GM19043 (cell line): ENCODE measurements around the gene PNPLA2.

Experiments used
- ATAC-seq: cut with Tn5 transposase; IDR thresholded peaks from one replicate; pipeline ENCODE4 v1.9.1; 2021; ENCODE audit warnings: low read depth; ENCODE audit not compliant: unreplicated experiment

Gene PNPLA2

GRCh38 chr11:782264-783174, 36.2 kb upstream of the PNPLA2 start:
- ATAC-seq, result no peak

GRCh38 chr11:783581-784015, 35.1 kb upstream of the PNPLA2 start:
- no peak for ATAC-seq

DNA sequence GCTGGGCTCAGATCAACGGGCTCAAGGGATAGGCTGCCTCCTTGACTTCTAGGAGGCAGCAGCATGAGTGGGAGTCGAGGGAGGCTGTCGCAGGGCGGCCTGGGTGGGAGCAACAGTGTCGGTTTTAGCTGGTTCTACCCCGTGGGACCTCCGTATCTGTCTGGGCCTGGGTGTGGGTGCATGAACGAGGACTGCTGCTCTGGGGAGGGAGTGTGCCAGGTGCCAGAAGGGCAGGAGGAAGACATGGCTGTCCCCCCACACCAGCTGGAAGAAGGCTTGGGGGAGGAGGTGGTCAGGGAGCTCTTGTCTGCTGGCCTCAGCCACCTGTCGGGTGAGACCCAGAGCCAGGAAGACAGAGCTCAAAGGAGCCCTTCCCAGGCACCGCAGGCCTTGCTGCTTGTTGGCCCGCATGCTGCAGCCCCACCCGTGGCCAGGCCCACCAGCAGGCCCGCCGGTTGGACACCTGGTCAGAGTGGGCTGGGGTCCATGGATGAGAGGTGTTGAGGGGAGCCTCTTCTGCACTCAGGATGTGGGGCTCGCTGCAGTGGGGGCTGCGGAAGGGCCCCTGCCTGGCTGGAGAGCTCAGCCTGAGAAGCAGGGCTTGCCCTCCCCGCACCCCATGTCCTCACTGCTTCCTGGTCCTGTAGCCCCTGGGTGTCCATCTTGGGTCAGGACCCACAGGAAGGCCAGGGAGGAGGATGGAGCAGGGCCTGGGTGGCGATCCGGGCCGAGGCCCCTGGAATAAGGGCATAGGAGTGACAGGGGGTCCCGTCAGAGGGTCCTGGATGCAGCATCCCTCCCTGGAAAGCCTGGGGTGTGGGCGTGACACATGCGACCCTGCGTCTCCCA, 32.3 kb upstream of the PNPLA2 start:
- ATAC-seq, result no peak

- no peak for ATAC-seq
These were observed 31.5 kb upstream of the PNPLA2 start for GRCh38 chr11:787084-787675.

GRCh38 chr11:788009-788640, 30.6 kb upstream of the PNPLA2 start:
- ATAC-seq, result no peak

DNA sequence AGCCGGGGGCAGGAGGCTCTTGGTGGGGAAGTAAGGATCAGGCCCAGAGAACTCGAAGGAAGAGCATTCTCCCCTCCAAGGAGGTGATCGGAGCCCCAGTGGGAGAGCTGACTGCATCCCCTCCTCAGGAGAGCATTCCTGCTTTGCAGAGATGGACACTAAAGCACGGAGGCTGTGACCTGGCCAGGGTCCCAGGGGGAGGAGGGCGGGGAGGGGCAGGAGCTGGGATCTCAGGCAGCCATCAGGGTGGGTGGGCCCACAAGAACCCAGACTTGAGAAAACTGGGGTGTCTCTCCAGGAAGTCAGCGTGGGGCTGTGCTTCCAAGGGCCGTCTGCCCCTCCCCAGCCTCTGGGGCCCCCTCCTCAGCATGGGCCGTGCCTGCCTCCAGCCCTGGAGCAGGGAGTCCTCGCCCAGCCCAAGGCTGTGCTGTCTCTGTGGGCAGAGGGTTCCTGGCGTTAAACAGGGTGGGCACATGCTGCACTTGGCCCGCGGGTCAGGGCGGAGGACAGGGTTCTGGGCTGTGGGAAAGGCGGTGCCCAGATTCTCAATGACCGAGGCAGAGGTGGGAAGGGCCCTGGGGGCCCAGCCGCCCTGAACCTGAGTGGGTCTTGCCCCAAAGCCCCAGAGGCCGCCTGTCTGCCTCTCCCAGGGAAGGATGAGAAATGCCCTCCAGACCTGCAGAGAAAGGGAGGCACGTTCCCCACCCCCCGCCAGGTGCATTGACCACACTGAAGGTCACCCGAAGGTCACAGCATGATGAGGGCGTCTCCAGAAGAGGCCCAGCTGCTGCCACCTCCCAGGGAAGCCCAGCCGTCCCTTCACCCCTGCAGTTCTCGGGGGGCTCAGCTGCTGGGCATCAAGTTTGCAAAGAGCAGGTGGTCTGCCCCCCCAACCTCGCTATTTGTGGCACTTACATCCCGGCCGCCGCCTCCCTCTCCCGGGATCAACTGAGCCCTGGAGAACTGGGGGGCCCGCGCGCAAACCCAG, 29.5 kb upstream of the PNPLA2 start:
- ATAC-seq, result no peak

DNA sequence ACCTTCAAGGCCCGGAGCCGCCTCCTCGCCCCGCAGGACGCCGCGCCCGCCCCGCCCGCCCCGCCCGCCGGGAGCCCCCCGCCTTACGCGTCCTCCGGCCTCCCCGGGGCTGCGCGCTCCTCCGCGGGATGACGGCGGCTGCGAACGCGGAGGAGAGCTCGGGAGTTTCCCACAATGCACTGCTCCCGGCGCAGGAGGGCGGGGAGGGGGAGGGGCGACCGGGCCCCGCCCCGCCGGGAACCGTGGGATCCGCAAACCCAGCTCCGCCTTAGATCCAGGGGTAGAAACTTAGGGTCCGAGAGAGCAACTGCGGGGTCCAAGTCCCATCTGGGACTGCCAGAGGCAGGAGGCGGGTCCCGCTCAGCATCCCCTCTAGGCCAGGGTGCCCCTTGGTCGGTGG, 28.8 kb upstream of the PNPLA2 start, which contains the start of gene CEND1:
Gene CEND1 (minus strand): TSS at position 148 of the 400 bp plus-strand sequence. CDS start 1,514 bp downstream, outside the sequence.
- no peak for ATAC-seq

- no peak for ATAC-seq
These were observed 27.8 kb upstream of the PNPLA2 start for GRCh38 chr11:790721-791564.

DNA sequence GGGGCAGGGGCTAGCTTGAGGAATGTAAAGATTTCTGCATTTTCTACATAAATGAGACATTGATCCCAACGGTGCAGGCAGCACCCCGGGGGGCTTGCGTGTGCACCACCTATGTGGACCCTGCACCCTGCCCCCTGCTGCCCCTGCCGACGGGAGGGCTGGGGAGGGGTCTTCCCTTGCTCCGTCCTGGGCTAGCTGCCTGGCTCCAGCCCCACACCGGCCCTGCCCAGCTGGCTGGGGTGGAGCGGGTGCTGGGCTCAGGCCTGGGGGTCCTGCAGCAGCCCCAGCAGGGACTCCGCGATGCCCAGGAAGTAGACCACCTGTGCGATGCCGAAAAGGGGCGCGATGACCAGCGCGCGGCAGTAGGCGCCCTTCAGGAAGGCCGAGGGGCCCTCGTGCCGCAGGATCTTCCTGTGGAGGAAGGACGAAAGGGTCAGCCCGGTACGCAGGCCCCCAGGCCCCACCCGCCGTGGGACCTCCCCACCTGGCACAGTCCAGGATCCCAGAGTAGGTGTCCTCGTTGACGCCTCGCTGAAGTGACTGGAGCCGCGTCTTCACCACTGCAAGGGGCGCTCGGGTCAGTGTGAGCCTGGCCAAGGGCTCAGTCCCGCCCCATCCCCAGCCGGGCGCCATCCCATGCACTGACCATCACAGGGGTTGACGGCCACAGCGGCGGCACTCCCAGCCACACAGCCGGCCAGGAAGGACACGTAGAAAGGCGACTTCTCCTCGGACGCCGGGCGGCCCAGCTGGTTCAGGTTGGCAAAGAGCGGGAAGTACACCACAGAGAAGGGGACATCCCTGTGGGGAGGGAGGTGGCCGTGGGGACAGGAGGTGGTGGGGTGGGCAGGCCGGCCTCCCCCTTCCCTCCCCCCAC, 26.8 kb upstream of the PNPLA2 start:
- ATAC-seq, result no peak

- no peak for ATAC-seq
These were observed 26.2 kb upstream of the PNPLA2 start for GRCh38 chr11:792535-792821.

DNA sequence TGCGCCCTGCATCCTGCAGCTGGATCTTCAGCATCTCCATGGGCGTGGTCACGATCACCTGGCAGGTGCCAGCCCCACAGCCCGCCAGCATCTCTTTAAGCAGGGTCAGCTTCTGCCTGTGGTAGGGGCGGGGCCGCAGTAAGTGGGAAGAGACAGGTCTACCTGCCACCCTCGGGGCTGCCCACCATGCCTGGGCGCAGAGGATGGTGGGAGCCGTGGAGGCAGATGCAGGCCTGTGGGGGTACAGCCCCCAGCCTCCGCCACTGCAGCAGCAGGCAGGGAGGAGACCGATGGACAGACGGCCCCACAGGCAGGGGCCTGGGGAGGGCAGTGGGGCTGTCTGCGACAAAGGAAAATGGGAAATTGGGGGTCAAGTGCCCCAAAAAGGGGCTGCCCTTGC, 25.8 kb upstream of the PNPLA2 start:
- ATAC-seq, result no peak

GRCh38 chr11:793556-793955, 25.2 kb upstream of the PNPLA2 start:
- no peak for ATAC-seq

DNA sequence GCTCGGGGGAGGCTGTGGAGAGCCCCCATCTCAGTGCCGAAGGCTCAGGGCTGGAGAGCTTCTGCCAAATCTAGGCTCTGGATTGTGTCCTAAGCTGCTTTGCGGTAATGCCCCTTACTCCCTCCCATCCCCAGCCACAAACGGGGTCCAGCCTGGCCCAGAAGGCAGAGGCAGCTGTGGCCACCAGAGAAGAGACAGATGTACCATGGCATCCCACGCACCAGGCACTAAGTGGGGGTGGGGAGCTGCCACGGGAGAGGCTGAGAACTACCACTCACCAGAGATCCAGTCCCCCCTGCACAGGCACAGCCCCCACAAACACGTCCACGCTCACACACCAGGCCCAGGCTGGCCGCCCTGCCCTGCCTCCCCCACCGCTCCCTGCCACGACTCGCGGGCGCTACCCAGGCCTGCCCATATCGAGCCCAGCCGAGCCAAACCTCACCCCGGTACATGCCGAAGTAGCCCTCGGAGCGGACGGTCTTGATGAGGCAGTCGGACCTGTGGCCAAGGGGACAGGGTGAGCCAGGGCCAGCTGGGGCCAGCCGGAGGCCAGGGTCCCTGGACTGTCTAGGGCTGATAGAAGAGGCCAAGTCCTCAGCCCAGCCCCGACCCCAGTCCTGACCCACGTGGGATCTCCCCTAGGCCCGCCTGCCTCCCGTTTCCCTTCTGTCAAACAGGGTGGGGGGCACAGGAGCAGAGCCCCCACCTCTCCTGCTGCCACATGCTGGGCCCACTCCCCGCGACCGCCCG, 24.5 kb upstream of the PNPLA2 start:
- no peak for ATAC-seq

DNA sequence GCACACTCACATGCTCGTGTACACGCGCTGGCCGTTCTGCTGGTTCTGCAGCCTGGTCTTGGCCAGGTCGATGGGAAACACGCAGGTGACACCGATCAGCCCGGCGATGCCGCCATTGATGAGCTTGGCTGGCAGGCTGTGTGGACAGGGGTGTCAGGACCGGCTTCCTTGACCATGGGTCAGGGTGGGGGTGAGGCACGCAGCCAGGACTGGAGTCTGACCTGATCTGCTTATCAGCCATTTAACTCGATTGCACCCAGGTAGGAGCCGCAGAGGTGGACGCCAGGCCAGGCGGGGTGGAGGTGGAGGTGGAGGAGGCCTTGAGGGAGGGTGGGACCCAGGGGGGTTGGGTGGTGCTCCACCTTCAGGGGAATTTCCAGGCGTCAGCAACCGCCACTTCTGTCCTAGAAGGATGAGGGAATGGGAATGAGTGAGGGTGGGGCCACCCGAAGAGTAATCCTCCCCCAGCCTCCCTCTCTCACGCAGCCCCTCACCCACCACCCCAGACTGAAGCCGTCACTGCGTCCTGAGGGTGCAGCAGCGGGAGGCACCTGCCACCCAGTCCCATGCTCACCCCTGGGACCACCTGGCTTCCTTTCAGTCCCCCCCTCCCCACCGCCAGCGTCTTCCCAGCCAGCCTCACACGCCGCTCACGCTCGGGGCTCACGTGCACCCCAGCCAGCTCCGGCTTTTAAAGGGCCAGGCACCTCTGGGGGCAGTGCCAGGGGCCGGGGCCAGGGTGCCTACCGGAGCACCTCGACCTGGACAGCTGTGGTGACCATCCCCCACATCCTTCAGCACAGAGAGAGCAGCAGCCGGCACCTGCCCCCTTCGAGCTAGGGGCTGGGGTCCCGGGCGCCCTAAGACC, 23.7 kb upstream of the PNPLA2 start:
- no peak for ATAC-seq

DNA sequence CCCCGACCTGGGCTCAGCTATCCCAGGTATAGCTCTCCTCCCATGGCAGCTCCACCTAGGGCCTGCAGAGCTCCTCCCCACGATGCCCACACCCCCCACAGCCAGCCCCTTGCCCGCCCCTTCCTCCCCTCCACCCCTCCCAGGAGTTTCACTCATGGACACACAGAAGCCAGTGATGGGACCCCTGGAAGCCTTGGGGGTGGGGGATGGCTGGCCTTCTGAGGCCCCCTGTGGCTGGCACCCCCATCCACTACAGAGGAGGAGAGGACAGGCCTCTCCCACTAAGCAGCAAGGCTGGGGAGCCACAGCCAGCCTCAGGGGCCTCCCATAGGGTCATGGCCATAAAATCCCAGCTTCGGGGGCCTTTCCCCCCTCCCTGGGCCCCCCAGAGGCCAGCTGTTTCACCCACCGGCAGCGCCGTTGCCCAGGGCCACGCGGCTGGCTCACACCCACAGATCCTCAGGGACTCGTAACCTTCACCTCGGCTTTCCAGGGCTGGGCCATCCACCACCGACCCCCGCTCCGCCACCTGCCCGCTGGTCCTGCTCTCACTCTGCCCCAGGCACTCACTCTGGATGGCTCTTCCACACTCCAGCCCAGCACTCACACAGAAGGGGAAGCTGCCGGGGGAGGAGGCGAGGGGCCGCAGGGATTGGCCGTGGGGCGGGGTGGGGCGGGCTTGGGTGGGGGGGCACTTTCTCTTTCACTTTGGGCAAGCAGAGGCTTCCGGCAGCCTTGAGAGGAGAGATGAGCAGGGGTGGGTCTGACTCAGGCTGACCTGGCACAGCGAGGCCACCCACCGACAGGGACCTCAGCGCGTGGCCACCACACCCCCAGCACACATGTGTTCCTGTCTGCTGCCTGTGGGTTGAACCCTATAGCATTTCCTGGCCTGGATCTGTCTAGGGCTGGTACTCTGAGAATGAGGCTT, 22.8 kb upstream of the PNPLA2 start:
- ATAC-seq, result no peak
